Measurements from ENCODE around the gene SYNC. TPM values are rescaled to one million over a fixed set of nuclear protein-coding genes. Genes with fewer than 3 reads are reported as not detected.
"Not testable (repeated sequence)": the region's sequence is repeated elsewhere in the genome, so short reads cannot be mapped to it uniquely, and the experiment has no call there.

Gene SYNC
- total RNA-seq, 1 donor from 2014 or later = 13.0 TPM

DNA sequence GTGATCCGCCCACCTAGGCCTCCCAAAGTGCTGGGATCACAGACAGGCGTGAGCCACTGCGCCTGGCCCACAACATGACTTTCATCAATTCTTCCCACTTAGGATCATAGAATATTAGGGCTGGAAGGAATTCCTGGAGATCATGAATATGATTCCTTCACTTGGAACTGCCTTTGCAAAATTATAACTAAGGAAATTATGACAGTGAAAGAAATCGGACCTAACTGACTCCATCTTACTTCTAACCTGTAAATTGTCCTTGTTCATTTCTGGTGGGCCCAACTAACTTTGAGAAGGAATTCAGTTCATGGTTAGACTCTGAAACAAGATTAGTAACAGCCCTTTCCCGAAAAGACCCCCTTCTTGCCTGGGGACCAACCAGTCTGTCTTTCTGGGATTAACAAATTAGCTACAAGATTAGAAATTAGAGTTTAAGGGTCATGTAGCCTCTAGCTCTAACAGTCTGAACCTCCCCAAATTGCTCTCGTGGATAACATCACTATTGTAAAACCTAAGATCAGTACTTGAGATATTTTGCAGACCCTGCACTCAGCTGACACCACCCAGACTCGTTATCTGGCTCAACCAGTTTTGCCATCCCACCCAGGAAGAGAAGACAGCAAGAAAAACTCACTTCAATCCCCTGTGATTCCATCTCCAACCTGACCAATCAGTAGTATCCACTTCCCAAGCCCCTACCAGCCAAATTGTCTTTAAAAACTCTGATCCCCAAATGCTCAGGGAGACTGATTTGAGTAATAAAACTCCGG lies 66.9 kb downstream of the SYNC start:
- no peak overlapping the region for H3K4me3 ChIP-seq
- intact Hi-C loops (cut with DNase I) = no loop called here
- peaks cover 0 to 20% of the 10 kb centered on the region in 2 donors for H3K36me3 ChIP-seq

GRCh38 chr1:32632829-32633228 lies 69.7 kb downstream of the SYNC start:
- Histone ChIP-seq H3K27ac (no peak overlapping the region), H3K4me3 (no peak overlapping the region), H3K27me3 (no peaks in the 10 kb centered on the region), H3K4me1 (no peaks in the 10 kb centered on the region), H3K9me3 (no peaks in the 10 kb centered on the region), H3K36me3 (peaks cover 0 to 37% of the 10 kb centered on the region in 2 donors)
- intact Hi-C loops (cut with DNase I) = no loop called here
- TF ChIP-seq, protein P1, sequence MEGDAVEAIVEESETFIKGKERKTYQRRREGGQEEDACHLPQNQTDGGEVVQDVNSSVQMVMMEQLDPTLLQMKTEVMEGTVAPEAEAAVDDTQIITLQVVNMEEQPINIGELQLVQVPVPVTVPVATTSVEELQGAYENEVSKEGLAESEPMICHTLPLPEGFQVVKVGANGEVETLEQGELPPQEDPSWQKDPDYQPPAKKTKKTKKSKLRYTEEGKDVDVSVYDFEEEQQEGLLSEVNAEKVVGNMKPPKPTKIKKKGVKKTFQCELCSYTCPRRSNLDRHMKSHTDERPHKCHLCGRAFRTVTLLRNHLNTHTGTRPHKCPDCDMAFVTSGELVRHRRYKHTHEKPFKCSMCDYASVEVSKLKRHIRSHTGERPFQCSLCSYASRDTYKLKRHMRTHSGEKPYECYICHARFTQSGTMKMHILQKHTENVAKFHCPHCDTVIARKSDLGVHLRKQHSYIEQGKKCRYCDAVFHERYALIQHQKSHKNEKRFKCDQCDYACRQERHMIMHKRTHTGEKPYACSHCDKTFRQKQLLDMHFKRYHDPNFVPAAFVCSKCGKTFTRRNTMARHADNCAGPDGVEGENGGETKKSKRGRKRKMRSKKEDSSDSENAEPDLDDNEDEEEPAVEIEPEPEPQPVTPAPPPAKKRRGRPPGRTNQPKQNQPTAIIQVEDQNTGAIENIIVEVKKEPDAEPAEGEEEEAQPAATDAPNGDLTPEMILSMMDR (IDR thresholded peaks at IDR 0.05) = no peak
- no peak for TF ChIP-seq POLR2AphosphoS5 (IDR thresholded peaks at IDR 0.05; ENCODE audit: insufficient read depth in 1 of 2, low read depth in 1 of 2)
- no peak for TF ChIP-seq POLR2A (IDR thresholded peaks at IDR 0.05)
- no peak for DNase-seq (ENCODE audit: extremely low spot score in 2 of 2)

More for the DNA sequence above, 66.9 kb downstream of the SYNC start:
- no peak for DNase-seq (ENCODE audit: extremely low spot score in 2 of 2)
- Histone ChIP-seq H3K9me3 (no peaks in the 10 kb centered on the region), H3K27ac (no peak overlapping the region), H3K27me3 (no peaks in the 10 kb centered on the region), H3K4me1 (no peaks in the 10 kb centered on the region)
- no peak for TF ChIP-seq POLR2AphosphoS5 (IDR thresholded peaks at IDR 0.05; ENCODE audit: insufficient read depth in 1 of 2, low read depth in 1 of 2)

DNA sequence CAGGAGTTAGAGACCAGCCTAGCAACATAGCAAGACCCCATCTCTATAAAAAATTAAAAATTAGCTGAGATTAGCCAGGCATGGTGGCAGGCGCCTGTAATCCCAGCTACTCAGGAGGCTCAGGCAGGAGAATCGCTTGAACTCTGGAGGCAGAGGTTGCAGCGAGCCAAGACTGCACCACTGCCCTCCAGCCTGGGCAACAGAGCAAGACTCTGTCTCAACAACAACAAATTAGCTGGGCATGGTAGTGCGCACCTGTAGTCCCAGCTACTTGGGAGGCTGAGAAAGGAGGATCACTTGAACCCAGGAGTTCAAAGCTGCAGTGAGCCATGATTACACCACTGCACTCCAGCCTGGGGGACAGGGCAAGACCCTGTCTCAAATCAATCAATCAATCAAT lies 72.4 kb downstream of the SYNC start:
- H3K27me3 ChIP-seq; intact Hi-C loops (cut with DNase I); H3K27ac ChIP-seq; H3K9me3 ChIP-seq; H3K4me3 ChIP-seq; DNase-seq (ENCODE audit: extremely low spot score in 2 of 2); H3K4me1 ChIP-seq: not testable (repeated sequence)
- H3K36me3 ChIP-seq = peaks cover 0 to 46% of the 10 kb centered on the region in 2 donors

Small RNA genes lying within 50 kb of the gene (small RNA-seq; reads per million reads assigned to genes)
- gene RF00019 = not detected

Other genes starting within 250 kb of the SYNC start
- gene ZBTB8B, start 237.7 kb downstream of the SYNC start, total RNA-seq = not detected
- 10.1 TPM for gene ZBTB8A, start 163.3 kb downstream of the SYNC start, total RNA-seq
- 17.4 TPM for gene ZBTB8OS, start 52.2 kb downstream of the SYNC start, total RNA-seq
- 80.3 TPM for gene RBBP4, start 51.6 kb downstream of the SYNC start, total RNA-seq
- 41.3 TPM for gene YARS1, start 114.6 kb upstream of the SYNC start, total RNA-seq
- 19.6 TPM for gene S100PBP, start 114.9 kb upstream of the SYNC start, total RNA-seq
- gene FNDC5, start 168.1 kb upstream of the SYNC start, total RNA-seq = 4.7 TPM
- not detected for gene HPCA, start 183.7 kb upstream of the SYNC start, total RNA-seq
- 36.1 TPM for gene TMEM54, start 198.6 kb upstream of the SYNC start, total RNA-seq